ENCODE results near the gene NPPC.

GRCh38 chr2:231874944-231875343 is 51.3 kb downstream of the NPPC start:
- TF ChIP-seq RAD21 (IDR thresholded peaks at IDR 0.05; ENCODE audit: low read depth) (no peak), TAF1 (IDR thresholded peaks at IDR 0.05; ENCODE audit: low read depth) (no peak), CEBPB (IDR thresholded peaks at IDR 0.05) (no peak), FOXM1 (IDR thresholded peaks at IDR 0.05; ENCODE audit: borderline replicate concordance, low read depth) (no peak), EGR1 (IDR thresholded peaks at IDR 0.05) (no peak), REST (IDR thresholded peaks at IDR 0.05; ENCODE audit: low read depth) (no peak), EP300 (IDR thresholded peaks at IDR 0.05; ENCODE audit: borderline replicate concordance) (no peak), YY1 (IDR thresholded peaks at IDR 0.05; ENCODE audit: low read depth) (no peak), MAX (IDR thresholded peaks at IDR 0.05) (no peak)
